Measurements from ENCODE around the gene MYLIP.

The MYLIP gene

DNA sequence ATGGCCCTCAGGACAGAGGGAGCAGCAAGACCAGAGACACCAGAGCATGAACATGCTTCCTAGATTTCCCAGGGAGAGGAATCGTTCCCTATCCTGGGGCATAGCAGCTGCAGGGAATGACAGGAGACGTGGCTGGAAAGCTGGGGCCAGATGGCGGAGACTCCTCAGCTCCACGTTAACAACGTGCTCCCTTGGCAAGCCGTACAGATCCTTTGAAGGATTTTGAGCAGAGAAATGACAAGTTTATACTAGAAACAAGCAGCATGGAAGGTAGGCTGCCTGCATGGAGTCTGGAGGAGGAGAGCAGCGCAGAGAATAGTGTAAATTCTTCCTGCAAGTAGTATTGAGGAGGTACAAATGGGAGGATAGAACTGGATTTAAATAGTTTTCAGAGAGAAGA is 11.7 kb downstream of the MYLIP start:
- no peaks in the 10 kb centered on the region for H3K9me3 ChIP-seq (ENCODE audit: control insufficient read depth in 2 of 2, low read length in 2 of 2)
- no peaks in the 10 kb centered on the region for H3K27me3 ChIP-seq (ENCODE audit: control insufficient read depth in 1 of 2, insufficient read depth in 2 of 2, low read length in 2 of 2)
- peaks cover 25% of the 10 kb centered on the region for H3K4me1 ChIP-seq (ENCODE audit: control insufficient read depth, insufficient read depth, low read length)
- H3K27ac ChIP-seq (ENCODE audit: low read length), result no peak overlapping the region
- H3K4me3 ChIP-seq (ENCODE audit: low read length in 2 of 2), result no peak overlapping the region
- H3K9ac ChIP-seq (ENCODE audit: low read length in 2 of 2), result no peak overlapping the region
- peaks cover 35 to 37% of the 10 kb centered on the region in 2 donors for H3K36me3 ChIP-seq (ENCODE audit: control insufficient read depth in 2 of 2, insufficient read depth in 2 of 2, low read length in 2 of 2)

DNA sequence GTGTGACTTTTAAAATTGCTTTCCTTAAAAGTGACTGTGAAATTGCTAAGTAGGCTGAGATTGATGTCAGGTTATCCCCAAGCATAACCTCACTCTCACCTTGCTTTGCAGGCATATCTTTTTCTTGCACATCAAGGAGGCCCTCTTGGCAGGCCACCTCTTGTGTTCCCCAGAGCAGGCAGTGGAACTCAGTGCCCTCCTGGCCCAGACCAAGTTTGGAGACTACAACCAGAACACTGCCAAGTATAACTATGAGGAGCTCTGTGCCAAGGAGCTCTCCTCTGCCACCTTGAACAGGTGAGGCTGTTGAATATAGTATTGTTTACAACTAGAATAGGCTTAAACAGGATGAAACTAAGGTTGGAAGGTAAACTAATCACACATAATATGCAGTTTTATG is 12.6 kb downstream of the MYLIP start:
- H3K27ac ChIP-seq (ENCODE audit: low read length), result no peak overlapping the region
- no peak overlapping the region for H3K4me3 ChIP-seq (ENCODE audit: low read length in 2 of 2)
- H3K27me3 ChIP-seq (ENCODE audit: control insufficient read depth in 1 of 2, insufficient read depth in 2 of 2, low read length in 2 of 2), result no peaks in the 10 kb centered on the region
- no peaks in the 10 kb centered on the region for H3K9me3 ChIP-seq (ENCODE audit: control insufficient read depth in 2 of 2, low read length in 2 of 2)
- H3K4me1 ChIP-seq (ENCODE audit: control insufficient read depth, insufficient read depth, low read length), result peaks cover 27% of the 10 kb centered on the region
- H3K36me3 ChIP-seq (ENCODE audit: control insufficient read depth in 2 of 2, insufficient read depth in 2 of 2, low read length in 2 of 2), result peaks cover 38% of the 10 kb centered on the region in 2 donors
- no peak overlapping the region for H3K9ac ChIP-seq (ENCODE audit: low read length in 2 of 2)

DNA sequence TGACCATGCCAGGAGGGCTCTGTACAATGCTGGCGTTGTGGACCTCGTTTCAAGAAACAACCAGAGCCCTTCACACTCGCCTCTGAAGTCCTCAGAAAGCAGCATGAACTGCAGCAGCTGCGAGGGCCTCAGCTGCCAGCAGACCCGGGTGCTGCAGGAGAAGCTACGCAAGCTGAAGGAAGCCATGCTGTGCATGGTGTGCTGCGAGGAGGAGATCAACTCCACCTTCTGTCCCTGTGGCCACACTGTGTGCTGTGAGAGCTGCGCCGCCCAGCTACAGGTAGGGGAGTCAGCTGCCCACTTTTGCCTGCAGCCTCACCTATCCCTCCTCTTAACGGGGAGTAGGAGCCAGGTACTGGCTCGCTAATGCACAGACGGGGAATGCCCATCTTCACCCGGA is 16.2 kb downstream of the MYLIP start:
- no peak overlapping the region for H3K27ac ChIP-seq (ENCODE audit: low read length)
- H3K4me1 ChIP-seq (ENCODE audit: control insufficient read depth, insufficient read depth, low read length), result peaks cover 12% of the 10 kb centered on the region
- no peak overlapping the region for H3K9ac ChIP-seq (ENCODE audit: low read length in 2 of 2)
- H3K4me3 ChIP-seq (ENCODE audit: low read length in 2 of 2), result no peak overlapping the region
- no peaks in the 10 kb centered on the region for H3K9me3 ChIP-seq (ENCODE audit: control insufficient read depth in 2 of 2, low read length in 2 of 2)
- no peaks in the 10 kb centered on the region for H3K27me3 ChIP-seq (ENCODE audit: control insufficient read depth in 1 of 2, insufficient read depth in 2 of 2, low read length in 2 of 2)
- peaks cover 49 to 51% of the 10 kb centered on the region in 2 donors for H3K36me3 ChIP-seq (ENCODE audit: control insufficient read depth in 2 of 2, insufficient read depth in 2 of 2, low read length in 2 of 2)

DNA sequence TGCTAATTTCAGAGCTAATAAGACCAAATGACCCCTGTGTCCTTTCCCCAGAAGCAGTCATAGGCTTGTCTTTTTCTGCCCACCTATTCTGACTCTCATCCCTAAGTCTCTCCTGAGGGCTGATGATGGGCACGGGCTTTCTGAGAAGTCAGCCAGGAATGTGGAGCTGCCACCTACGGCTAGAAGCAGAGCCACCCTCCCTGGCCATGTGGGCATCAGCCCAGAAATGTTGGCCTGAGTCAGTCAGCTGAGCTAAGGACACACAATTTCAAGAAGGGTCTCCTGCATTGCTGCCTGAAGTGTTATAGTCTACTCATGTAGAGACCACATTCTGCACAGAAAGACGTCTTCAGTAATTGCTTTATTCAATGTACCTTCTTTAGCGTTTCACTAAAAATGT is 17.1 kb downstream of the MYLIP start:
- no peaks in the 10 kb centered on the region for H3K9me3 ChIP-seq (ENCODE audit: control insufficient read depth in 2 of 2, low read length in 2 of 2)
- no peak overlapping the region for H3K9ac ChIP-seq (ENCODE audit: low read length in 2 of 2)
- no peaks in the 10 kb centered on the region for H3K27me3 ChIP-seq (ENCODE audit: control insufficient read depth in 1 of 2, insufficient read depth in 2 of 2, low read length in 2 of 2)
- no peak overlapping the region for H3K27ac ChIP-seq (ENCODE audit: low read length)
- peaks cover 7% of the 10 kb centered on the region for H3K4me1 ChIP-seq (ENCODE audit: control insufficient read depth, insufficient read depth, low read length)
- H3K4me3 ChIP-seq (ENCODE audit: low read length in 2 of 2), result no peak overlapping the region
- H3K36me3 ChIP-seq (ENCODE audit: control insufficient read depth in 2 of 2, insufficient read depth in 2 of 2, low read length in 2 of 2), result peaks cover 53 to 54% of the 10 kb centered on the region in 2 donors

DNA sequence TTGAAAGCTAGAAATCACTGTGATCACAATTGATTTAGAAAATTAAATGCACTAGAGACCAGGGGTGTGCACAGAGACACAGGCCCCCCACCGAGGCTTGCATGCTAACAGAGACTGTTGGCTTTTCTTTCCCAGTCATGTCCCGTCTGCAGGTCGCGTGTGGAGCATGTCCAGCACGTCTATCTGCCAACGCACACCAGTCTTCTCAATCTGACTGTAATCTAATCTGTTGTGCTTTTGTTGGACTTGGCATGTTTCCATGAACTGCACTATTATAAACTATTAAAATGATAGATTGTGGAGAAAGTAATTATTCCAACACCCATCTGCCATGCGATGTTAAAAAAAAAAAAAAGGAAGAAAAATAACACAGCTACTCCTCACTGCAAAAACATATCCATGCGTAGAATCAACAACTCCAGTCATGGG is 17.7 kb downstream of the MYLIP start:
- Histone ChIP-seq H3K36me3 (ENCODE audit: control insufficient read depth in 2 of 2, insufficient read depth in 2 of 2, low read length in 2 of 2) (peaks cover 52 to 53% of the 10 kb centered on the region in 2 donors), H3K27ac (ENCODE audit: low read length) (peak overlapping the region; percentile 31), H3K4me1 (ENCODE audit: control insufficient read depth, insufficient read depth, low read length) (peaks cover 7% of the 10 kb centered on the region), H3K9me3 (ENCODE audit: control insufficient read depth in 2 of 2, low read length in 2 of 2) (no peaks in the 10 kb centered on the region), H3K4me3 (ENCODE audit: low read length in 2 of 2) (no peak overlapping the region), H3K27me3 (ENCODE audit: control insufficient read depth in 1 of 2, insufficient read depth in 2 of 2, low read length in 2 of 2) (no peaks in the 10 kb centered on the region), H3K9ac (ENCODE audit: low read length in 2 of 2) (no peak overlapping the region)

DNA sequence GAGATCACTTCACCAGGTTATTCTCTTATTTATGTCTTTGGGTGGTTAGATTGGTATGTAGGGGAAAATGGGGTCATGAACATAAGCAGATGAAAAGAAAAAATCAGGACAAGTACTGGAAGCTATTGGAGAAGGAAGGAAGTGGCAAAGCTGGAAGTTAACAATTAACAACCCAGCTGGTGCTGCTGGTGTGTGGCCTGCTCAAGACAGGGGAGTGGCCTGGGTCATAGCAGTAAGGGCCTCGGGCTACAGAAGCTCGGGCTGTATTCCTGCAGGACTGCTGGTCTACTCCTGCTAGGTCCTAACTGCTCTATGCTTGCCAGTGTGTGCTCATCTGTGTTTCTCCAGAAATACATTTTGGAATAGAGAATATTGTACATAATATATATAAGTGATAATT is 19.6 kb downstream of the MYLIP start:
- Histone ChIP-seq H3K27ac (ENCODE audit: low read length) (no peak overlapping the region), H3K36me3 (ENCODE audit: control insufficient read depth in 2 of 2, insufficient read depth in 2 of 2, low read length in 2 of 2) (peaks cover 37 to 38% of the 10 kb centered on the region in 2 donors), H3K9ac (ENCODE audit: low read length in 2 of 2) (no peak overlapping the region), H3K27me3 (ENCODE audit: control insufficient read depth in 1 of 2, insufficient read depth in 2 of 2, low read length in 2 of 2) (no peaks in the 10 kb centered on the region), H3K4me3 (ENCODE audit: low read length in 2 of 2) (no peak overlapping the region), H3K9me3 (ENCODE audit: control insufficient read depth in 2 of 2, low read length in 2 of 2) (no peaks in the 10 kb centered on the region), H3K4me1 (ENCODE audit: control insufficient read depth, insufficient read depth, low read length) (peaks cover 7% of the 10 kb centered on the region)

DNA sequence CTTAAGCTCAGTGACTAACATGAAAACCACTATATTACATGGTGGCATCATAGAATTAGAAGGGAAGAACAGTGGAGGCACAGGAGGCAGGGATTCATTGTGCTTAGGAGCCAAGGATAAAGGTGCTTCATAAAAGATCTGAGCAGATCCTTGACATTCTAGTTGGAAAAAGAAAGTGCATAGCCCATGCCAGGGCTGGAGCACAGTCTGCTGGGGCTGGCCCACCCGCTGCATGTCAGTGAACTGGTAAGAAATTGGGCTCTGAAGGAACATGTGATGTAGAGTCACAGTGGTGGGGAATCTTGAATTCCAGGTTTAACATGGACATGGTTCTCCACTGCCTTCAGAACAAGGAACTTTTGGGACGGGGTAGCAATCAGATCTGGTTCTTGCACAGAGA is 20.4 kb downstream of the MYLIP start:
- no peak overlapping the region for H3K9ac ChIP-seq (ENCODE audit: low read length in 2 of 2)
- no peak overlapping the region for H3K4me3 ChIP-seq (ENCODE audit: low read length in 2 of 2)
- H3K36me3 ChIP-seq (ENCODE audit: control insufficient read depth in 2 of 2, insufficient read depth in 2 of 2, low read length in 2 of 2), result peaks cover 29 to 30% of the 10 kb centered on the region in 2 donors
- H3K9me3 ChIP-seq (ENCODE audit: control insufficient read depth in 2 of 2, low read length in 2 of 2), result no peaks in the 10 kb centered on the region
- H3K4me1 ChIP-seq (ENCODE audit: control insufficient read depth, insufficient read depth, low read length), result peaks cover 7% of the 10 kb centered on the region
- H3K27me3 ChIP-seq (ENCODE audit: control insufficient read depth in 1 of 2, insufficient read depth in 2 of 2, low read length in 2 of 2), result no peaks in the 10 kb centered on the region
- H3K27ac ChIP-seq (ENCODE audit: low read length), result no peak overlapping the region

DNA sequence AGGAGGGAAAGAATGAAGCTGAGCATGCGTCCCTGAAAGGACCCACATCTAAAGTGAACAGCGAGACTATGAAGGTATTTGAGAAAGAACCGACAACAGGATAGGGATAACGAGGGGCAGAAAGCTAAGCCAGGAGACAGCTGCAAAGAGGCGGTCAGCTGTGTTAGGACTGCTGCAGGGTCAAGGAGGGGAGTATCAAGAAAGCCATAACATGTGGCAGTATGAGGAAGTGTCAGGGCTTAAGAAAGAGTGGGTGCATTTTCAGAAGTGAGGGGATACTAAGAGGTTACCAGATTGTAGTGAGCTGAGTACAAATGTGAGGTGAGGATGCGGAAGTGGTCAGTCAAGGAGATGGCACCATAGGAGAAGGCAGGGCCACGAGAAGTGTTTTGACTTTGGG is 21.2 kb downstream of the MYLIP start:
- Histone ChIP-seq H3K4me1 (ENCODE audit: control insufficient read depth, insufficient read depth, low read length) (peaks cover 9% of the 10 kb centered on the region), H3K27me3 (ENCODE audit: control insufficient read depth in 1 of 2, insufficient read depth in 2 of 2, low read length in 2 of 2) (no peaks in the 10 kb centered on the region), H3K9me3 (ENCODE audit: control insufficient read depth in 2 of 2, low read length in 2 of 2) (no peaks in the 10 kb centered on the region), H3K4me3 (ENCODE audit: low read length in 2 of 2) (no peak overlapping the region), H3K9ac (ENCODE audit: low read length in 2 of 2) (no peak overlapping the region), H3K27ac (ENCODE audit: low read length) (no peak overlapping the region), H3K36me3 (ENCODE audit: control insufficient read depth in 2 of 2, insufficient read depth in 2 of 2, low read length in 2 of 2) (peaks cover 21 to 23% of the 10 kb centered on the region in 2 donors)

DNA sequence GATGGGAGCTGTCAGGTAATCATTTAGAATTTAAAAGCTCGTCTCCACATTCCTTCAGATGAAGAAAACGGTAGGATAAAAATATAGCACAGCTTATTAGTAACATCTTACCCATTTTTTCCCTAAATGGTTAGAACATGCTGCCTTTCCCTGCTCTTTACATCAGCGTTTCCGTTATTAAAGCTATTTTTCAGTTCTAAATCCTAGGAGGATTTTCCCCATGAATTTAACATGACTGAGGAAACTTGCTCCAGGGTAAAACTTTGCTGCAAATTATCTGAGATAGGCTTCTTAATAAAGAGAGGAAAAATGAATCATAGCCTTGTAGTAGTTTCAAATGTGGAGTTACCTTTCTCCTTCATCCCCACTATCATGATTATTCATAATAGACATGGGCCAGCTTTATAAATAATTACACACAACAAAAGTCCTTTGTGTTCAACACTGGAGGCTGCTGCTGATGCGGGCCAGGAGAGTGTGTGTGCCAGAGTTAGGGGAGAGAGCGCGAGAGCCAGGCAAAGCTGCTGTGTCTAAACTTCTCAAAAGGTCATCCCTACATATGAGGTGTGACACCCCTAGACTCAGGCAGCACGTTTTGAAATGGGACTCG is 24.4 kb downstream of the MYLIP start:
- peaks cover 6 to 7% of the 10 kb centered on the region in 2 donors for H3K36me3 ChIP-seq (ENCODE audit: control insufficient read depth in 2 of 2, insufficient read depth in 2 of 2, low read length in 2 of 2)
- H3K27me3 ChIP-seq (ENCODE audit: control insufficient read depth in 1 of 2, insufficient read depth in 2 of 2, low read length in 2 of 2), result no peaks in the 10 kb centered on the region
- no peak overlapping the region for H3K27ac ChIP-seq (ENCODE audit: low read length)
- no peaks in the 10 kb centered on the region for H3K9me3 ChIP-seq (ENCODE audit: control insufficient read depth in 2 of 2, low read length in 2 of 2)
- H3K9ac ChIP-seq (ENCODE audit: low read length in 2 of 2), result no peak overlapping the region
- H3K4me3 ChIP-seq (ENCODE audit: low read length in 2 of 2), result no peak overlapping the region
- H3K4me1 ChIP-seq (ENCODE audit: control insufficient read depth, insufficient read depth, low read length), result peaks cover 7% of the 10 kb centered on the region

DNA sequence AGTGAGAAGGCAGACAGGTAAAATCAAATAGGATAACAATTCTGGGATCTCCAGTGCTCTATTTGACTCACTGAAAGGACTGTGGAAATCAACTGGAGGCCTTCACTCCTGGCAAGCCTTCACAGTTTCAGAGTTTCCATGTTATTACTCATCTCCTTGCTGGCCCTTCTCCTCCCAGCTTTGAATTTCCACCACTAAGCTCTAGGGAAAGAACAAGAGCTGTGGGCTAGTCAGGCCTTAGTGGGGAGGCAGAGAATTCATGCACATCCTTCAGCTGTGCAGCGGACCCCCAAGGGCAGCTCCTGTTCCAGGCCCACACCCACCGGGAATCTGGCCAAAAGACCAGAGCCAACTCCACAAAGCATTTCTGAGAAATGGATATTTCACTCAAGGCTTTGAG is 26.0 kb downstream of the MYLIP start:
- Histone ChIP-seq H3K36me3 (ENCODE audit: control insufficient read depth in 2 of 2, insufficient read depth in 2 of 2, low read length in 2 of 2) (peaks cover 4% of the 10 kb centered on the region in 2 donors), H3K27ac (ENCODE audit: low read length) (no peak overlapping the region), H3K4me1 (ENCODE audit: control insufficient read depth, insufficient read depth, low read length) (peaks cover 7% of the 10 kb centered on the region), H3K9ac (ENCODE audit: low read length in 2 of 2) (no peak overlapping the region), H3K9me3 (ENCODE audit: control insufficient read depth in 2 of 2, low read length in 2 of 2) (no peaks in the 10 kb centered on the region), H3K27me3 (ENCODE audit: control insufficient read depth in 1 of 2, insufficient read depth in 2 of 2, low read length in 2 of 2) (no peaks in the 10 kb centered on the region), H3K4me3 (ENCODE audit: low read length in 2 of 2) (no peak overlapping the region)

DNA sequence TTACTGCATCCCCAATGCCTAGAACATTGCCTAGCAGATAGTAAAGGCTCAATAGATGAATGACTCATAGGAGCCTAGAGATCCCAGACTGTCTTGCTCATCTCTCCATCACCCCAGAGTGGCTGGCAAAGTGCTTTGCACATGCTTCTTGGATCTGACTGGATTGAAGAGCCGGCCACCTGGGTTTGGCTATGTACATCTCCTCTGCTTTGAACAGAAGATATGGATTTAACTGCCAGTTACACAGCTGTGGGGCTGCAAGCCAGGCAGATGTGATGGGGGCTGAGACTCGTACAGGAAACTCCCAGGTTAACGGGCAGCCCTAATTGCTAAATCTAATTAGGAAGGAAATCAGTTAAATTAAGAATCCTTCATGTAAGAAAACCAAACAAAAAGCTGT is 28.6 kb downstream of the MYLIP start:
- Histone ChIP-seq H3K27ac (ENCODE audit: low read length) (no peak overlapping the region), H3K4me1 (ENCODE audit: control insufficient read depth, insufficient read depth, low read length) (peaks cover 7% of the 10 kb centered on the region), H3K9me3 (ENCODE audit: control insufficient read depth in 2 of 2, low read length in 2 of 2) (no peaks in the 10 kb centered on the region), H3K4me3 (ENCODE audit: low read length in 2 of 2) (no peak overlapping the region), H3K36me3 (ENCODE audit: control insufficient read depth in 2 of 2, insufficient read depth in 2 of 2, low read length in 2 of 2) (no peaks in the 10 kb centered on the region), H3K27me3 (ENCODE audit: control insufficient read depth in 1 of 2, insufficient read depth in 2 of 2, low read length in 2 of 2) (no peaks in the 10 kb centered on the region), H3K9ac (ENCODE audit: low read length in 2 of 2) (no peak overlapping the region)

All from stomach smooth muscle (tissue), 2 donors.